ENCODE data around the gene BCAT1. TPM values are rescaled to one million over a fixed set of nuclear protein-coding genes. Genes with fewer than 3 reads are reported as not detected.
"Not testable (repeated sequence)": the region's sequence is repeated elsewhere in the genome, so short reads cannot be mapped to it uniquely, and the experiment has no call there.

The BCAT1 gene
- total RNA-seq, 4 donors from 2014 or later = 3.9 to 36.3 (median 13.7) TPM

DNA sequence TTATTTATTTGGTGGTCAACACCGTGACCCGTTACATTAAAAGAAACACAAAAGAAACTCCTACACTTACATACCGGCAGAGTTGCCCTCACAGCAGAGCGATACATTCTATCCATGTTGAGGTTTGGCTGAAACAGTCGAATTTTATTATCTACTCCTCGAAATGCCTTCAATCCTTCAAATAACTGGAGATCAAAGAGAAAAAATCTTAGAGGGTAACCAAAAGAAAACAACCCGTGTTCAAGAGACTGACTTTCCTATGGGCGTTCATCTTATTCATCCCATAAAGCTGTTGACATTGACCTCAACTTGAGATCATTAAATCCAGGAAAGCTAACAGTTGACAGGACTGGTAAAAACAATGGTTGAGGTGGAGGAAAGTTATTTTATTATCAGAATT is 67.7 kb downstream of the BCAT1 start:
- Histone ChIP-seq H3K27me3 (no peaks in the 10 kb centered on the region), H3K36me3 (no peaks in the 10 kb centered on the region), H3K27ac (no peak overlapping the region), H3K9me3 (no peaks in the 10 kb centered on the region), H3K4me1 (no peaks in the 10 kb centered on the region), H3K4me3 (no peak overlapping the region)
- TF ChIP-seq POLR2A (IDR thresholded peaks at IDR 0.05) = no peak
- TF ChIP-seq, protein P1, sequence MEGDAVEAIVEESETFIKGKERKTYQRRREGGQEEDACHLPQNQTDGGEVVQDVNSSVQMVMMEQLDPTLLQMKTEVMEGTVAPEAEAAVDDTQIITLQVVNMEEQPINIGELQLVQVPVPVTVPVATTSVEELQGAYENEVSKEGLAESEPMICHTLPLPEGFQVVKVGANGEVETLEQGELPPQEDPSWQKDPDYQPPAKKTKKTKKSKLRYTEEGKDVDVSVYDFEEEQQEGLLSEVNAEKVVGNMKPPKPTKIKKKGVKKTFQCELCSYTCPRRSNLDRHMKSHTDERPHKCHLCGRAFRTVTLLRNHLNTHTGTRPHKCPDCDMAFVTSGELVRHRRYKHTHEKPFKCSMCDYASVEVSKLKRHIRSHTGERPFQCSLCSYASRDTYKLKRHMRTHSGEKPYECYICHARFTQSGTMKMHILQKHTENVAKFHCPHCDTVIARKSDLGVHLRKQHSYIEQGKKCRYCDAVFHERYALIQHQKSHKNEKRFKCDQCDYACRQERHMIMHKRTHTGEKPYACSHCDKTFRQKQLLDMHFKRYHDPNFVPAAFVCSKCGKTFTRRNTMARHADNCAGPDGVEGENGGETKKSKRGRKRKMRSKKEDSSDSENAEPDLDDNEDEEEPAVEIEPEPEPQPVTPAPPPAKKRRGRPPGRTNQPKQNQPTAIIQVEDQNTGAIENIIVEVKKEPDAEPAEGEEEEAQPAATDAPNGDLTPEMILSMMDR (IDR thresholded peaks at IDR 0.05) = no peak
- DNase-seq = no peak

DNA sequence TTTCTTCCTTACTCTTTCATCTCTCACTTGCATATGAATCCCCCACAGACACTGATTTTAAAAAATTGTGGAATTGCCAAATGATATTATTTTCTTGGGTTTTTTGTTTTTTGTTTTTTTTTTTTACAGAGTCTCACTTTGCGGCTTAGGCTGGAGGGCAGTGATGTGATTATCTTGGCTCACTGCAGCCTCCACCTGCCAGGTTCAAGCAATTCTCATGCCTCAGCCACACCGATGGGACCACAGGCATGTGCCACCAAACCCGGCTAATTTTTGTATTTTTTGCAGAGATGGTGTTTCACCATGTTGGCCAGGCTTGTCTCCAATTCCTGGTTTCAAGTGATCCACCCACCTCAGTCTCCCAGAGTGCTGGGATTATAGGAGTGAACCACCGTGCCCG is 68.2 kb downstream of the BCAT1 start:
- no peak overlapping the region for H3K4me3 ChIP-seq
- no peak overlapping the region for H3K27ac ChIP-seq

DNA sequence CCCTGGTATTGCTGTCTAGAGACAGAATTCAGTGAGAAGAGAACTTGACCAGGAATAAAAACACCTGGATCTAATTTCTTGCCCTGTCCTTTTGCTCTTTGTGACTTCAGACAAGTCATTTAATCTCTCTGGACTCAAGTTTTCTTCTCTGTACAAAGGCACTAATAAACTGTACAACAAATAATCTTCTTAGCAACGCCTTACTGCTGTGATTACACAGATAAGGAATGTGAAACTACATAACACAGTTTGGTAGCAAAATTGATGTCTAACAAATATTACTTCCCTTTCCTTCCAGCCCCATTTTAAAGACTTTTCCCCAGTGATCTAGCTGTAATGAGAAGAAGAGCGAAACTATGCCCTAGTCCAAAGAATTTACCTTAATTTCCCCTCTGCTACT is 69.3 kb downstream of the BCAT1 start:
- H3K27ac ChIP-seq = no peak overlapping the region
- no peaks in the 10 kb centered on the region for H3K36me3 ChIP-seq
- TF ChIP-seq POLR2A (IDR thresholded peaks at IDR 0.05) = no peak
- TF ChIP-seq, protein P1 (IDR thresholded peaks at IDR 0.05) = no peak
- no peaks in the 10 kb centered on the region for H3K27me3 ChIP-seq
- no peak for DNase-seq
- no peaks in the 10 kb centered on the region for H3K4me1 ChIP-seq
- H3K4me3 ChIP-seq = no peak overlapping the region
- no peaks in the 10 kb centered on the region for H3K9me3 ChIP-seq

More for the DNA sequence above, 68.2 kb downstream of the BCAT1 start:
- Histone ChIP-seq H3K9me3 (no peaks in the 10 kb centered on the region), H3K4me1 (no peaks in the 10 kb centered on the region), H3K36me3 (no peaks in the 10 kb centered on the region), H3K27me3 (no peaks in the 10 kb centered on the region)
- DNase-seq = no peak
- TF ChIP-seq, protein P1 (IDR thresholded peaks at IDR 0.05) = no peak
- no peak for TF ChIP-seq POLR2A (IDR thresholded peaks at IDR 0.05)

DNA sequence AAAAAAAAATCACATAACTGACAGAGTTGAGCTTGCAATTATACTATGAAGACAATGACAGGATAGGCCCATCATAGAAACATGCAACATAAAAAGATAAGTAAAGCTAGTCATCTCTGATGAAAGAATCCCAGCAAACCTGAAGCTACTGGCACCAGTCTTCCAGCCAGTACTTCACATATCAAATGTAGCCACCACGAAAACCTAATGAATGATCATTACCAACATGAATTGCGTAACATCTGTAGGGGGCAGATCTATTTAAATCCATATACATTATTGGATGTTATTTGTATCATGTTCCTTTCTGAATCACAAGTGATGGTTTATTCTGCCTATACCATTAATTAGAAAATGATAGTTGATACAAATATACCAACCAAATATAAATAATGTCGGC is 73.9 kb downstream of the BCAT1 start:
- Histone ChIP-seq H3K9me3 (no peaks in the 10 kb centered on the region), H3K4me1 (no peaks in the 10 kb centered on the region), H3K4me3 (no peak overlapping the region), H3K36me3 (no peaks in the 10 kb centered on the region), H3K27me3 (no peaks in the 10 kb centered on the region), H3K27ac (no peak overlapping the region)
- DNase-seq = no peak
- TF ChIP-seq POLR2A (IDR thresholded peaks at IDR 0.05) = no peak
- TF ChIP-seq, protein P1 (IDR thresholded peaks at IDR 0.05) = no peak

DNA sequence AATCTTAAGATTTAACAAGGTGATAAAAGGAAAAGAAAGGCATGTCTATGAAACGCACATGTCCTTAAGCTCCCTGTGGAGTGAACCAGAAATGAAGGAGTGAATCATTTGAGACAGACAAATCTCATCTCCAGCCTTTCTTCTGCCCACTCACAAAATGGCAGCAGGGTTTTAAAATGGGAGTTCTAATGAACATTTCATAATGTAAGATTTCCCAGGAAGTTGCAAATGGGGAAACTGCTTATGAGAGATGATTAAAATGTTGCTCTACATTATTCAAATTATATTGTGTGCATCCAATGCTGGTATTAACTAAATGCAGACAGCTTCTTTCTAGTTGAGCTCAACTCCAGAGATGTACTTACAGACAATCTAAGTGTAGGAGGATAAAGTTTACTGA is 76.7 kb downstream of the BCAT1 start:
- H3K36me3 ChIP-seq = no peaks in the 10 kb centered on the region
- no peaks in the 10 kb centered on the region for H3K9me3 ChIP-seq
- H3K4me1 ChIP-seq = no peaks in the 10 kb centered on the region
- no peak overlapping the region for H3K4me3 ChIP-seq
- no peaks in the 10 kb centered on the region for H3K27me3 ChIP-seq
- no peak overlapping the region for H3K27ac ChIP-seq
- DNase-seq = no peak
- no peak for TF ChIP-seq POLR2A (IDR thresholded peaks at IDR 0.05)
- TF ChIP-seq, protein P1 (IDR thresholded peaks at IDR 0.05) = no peak

DNA sequence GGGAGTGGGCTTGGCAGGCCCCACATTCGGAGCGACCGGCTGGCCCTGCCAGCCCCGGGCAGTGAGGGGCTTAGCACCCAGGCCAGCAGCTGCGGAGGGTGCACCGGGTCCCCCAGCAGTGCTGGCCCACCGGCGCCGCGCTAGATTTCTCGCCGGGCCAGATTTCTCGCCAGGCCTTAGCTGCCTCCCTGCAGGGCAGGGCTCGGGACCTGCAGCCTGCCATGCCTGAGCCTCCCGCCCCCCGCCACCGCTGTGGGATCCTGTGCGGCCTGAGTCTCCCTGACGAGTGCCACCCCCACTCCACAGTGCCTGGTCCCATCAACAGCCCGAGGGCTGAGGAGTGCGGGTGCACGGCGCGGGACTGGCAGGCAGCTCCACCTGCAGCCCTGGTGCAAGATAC is 82.8 kb downstream of the BCAT1 start:
- H3K4me3 ChIP-seq, H3K4me1 ChIP-seq, H3K27ac ChIP-seq, H3K27me3 ChIP-seq, H3K36me3 ChIP-seq, DNase-seq, H3K9me3 ChIP-seq: not testable (repeated sequence)

Measured in Peyer's patch (tissue), 4 donors.